Uterus (tissue), 4 donors: ENCODE measurements around the gene KLK8. TPM values are rescaled to one million over a fixed set of nuclear protein-coding genes. Genes with fewer than 3 reads are reported as not detected.
A peak's percentile ranks its signal among the peaks of the same experiment; 100 is the strongest.

Experiments used
- DNase-seq, 2 donors: peaks; one replicate each; pipeline ENCODE4 v3.0.0-alpha.2; 2019 to 2020
- H3K27ac ChIP-seq, 2 donors: fragments of 200-600 bp; sonication (generic); 1 replicate in 1 of 2; 2 replicates in 1 of 2; pipeline ENCODE4 v1.5.1; 2016 to 2018
- H3K27me3 ChIP-seq, 2 donors: fragments of 200-600 bp; sonication (generic); one replicate each; pipeline ENCODE4 v1.5.1; 2018 to 2019; ENCODE audit warnings: control low read depth in 1 of 2
- H3K36me3 ChIP-seq, 2 donors: fragments of 200-600 bp; sonication (generic); one replicate each; pipeline ENCODE4 v1.5.1; 2019; ENCODE audit warnings: control low read depth in 1 of 2
- H3K4me1 ChIP-seq, 2 donors: fragments of 200-600 bp; sonication (generic); one replicate each; pipeline ENCODE4 v1.5.1; 2018 to 2019; ENCODE audit warnings: control low read depth in 1 of 2
- H3K4me3 ChIP-seq, 2 donors: fragments of 200-600 bp; sonication (generic); 1 replicate in 1 of 2; 2 replicates in 1 of 2; pipeline ENCODE4 v1.5.1; 2018 to 2019; ENCODE audit warnings: mild to moderate bottlenecking in 1 of 2
- H3K9me3 ChIP-seq, 2 donors: fragments of 200-600 bp; sonication (generic); one replicate each; pipeline ENCODE4 v1.5.1; 2019; ENCODE audit warnings: control low read depth in 1 of 2
- CTCF ChIP-seq, 4 experiments: fragments of 200-600 bp in 2 of 4; fragments of 450-650 bp in 2 of 4; sonication (generic) in 2 of 4; IDR thresholded peaks; one replicate each; pipeline ENCODE4 v1.5.1; 2016 to 2019; ENCODE audit warnings: antibody characterized with exemption in 4 of 4, mild to moderate bottlenecking in 2 of 4, moderate library complexity in 1 of 4
- POLR2A ChIP-seq, 2 donors: fragments of 450-650 bp; IDR thresholded peaks; one replicate each; pipeline ENCODE4 v1.6.1; 2016; ENCODE audit warnings: antibody characterized with exemption in 2 of 2, mild to moderate bottlenecking in 1 of 2, moderate library complexity in 1 of 2
- intact Hi-C: fragments of 100-400 bp; cut with DNase I; formaldehyde crosslinking; loops from one replicate; pipeline ENCODE4 v1.15.1; 2023; ENCODE audit warnings: low total_unique reads
- total RNA-seq, 4 donors: library from RNA; depleted of rRNA in 3 of 4; stranded (reverse); fragments of >200 nt in 3 of 4; gene quantifications; one replicate each; pipeline versions ENCODE4 v1.1.0 to v1.2.4, GENCODE V29; 2014 to 2023
- donor health status: DM: yes; HTN: yes; CAD: no.

KLK8 gene
- total RNA-seq, 4 donors from 2014 or later, result 4.8 TPM; not detected in 3

- intact Hi-C loops, result loop anchor here (10.0 kb wide), 1 partner anchor 125 kb away; no protein-coding TSS in a partner anchor
- peaks cover 0 to 6% of the 10 kb centered on the region in 2 donors for H3K27me3 ChIP-seq
- DNase-seq, result no peak
These were observed 28.3 kb upstream of the KLK8 start for GRCh38 chr19:51029718-51030117.

DNA sequence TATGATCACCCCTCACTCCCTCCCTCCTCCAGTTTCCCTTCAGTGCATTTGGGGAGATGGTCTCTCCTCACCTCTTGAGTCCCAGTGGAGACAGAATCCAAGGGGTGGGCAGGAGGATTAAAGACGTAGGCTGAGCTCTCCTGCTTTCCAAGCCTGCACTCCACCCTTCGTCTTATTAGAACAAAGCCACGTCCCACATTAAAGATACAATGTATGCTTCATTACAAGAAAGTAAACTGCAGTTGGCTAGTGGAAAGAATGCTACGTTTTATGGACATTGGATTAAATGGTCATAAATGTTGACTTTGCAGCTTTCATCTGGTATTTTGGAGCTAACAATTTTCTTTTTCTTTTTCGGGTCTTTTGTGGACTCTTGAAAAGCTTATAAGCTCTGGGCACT lies 26.5 kb upstream of the KLK8 start:
- H3K36me3 ChIP-seq, result no peaks in the 10 kb centered on the region
- H3K4me3 ChIP-seq, result no peak overlapping the region
- no peak overlapping the region for H3K27ac ChIP-seq
- peaks cover 0 to 6% of the 10 kb centered on the region in 2 donors for H3K27me3 ChIP-seq
- intact Hi-C loops, result loop anchor here (10.0 kb wide), 1 partner anchor 127 kb away; no protein-coding TSS in a partner anchor
- DNase-seq, result no peak
- H3K9me3 ChIP-seq, result no peaks in the 10 kb centered on the region
- H3K4me1 ChIP-seq, result no peaks in the 10 kb centered on the region
- TF ChIP-seq POLR2A (IDR thresholded peaks at IDR 0.05) (no peak), CTCF (IDR thresholded peaks at IDR 0.05) (no peak)

More at GRCh38 chr19:51029718-51030117, 28.3 kb upstream of the KLK8 start:
- no peak overlapping the region for H3K27ac ChIP-seq
- H3K36me3 ChIP-seq, result no peaks in the 10 kb centered on the region
- no peaks in the 10 kb centered on the region for H3K9me3 ChIP-seq
- no peak overlapping the region for H3K4me3 ChIP-seq
- no peaks in the 10 kb centered on the region for H3K4me1 ChIP-seq
- no peak for TF ChIP-seq POLR2A (IDR thresholded peaks at IDR 0.05)

DNA sequence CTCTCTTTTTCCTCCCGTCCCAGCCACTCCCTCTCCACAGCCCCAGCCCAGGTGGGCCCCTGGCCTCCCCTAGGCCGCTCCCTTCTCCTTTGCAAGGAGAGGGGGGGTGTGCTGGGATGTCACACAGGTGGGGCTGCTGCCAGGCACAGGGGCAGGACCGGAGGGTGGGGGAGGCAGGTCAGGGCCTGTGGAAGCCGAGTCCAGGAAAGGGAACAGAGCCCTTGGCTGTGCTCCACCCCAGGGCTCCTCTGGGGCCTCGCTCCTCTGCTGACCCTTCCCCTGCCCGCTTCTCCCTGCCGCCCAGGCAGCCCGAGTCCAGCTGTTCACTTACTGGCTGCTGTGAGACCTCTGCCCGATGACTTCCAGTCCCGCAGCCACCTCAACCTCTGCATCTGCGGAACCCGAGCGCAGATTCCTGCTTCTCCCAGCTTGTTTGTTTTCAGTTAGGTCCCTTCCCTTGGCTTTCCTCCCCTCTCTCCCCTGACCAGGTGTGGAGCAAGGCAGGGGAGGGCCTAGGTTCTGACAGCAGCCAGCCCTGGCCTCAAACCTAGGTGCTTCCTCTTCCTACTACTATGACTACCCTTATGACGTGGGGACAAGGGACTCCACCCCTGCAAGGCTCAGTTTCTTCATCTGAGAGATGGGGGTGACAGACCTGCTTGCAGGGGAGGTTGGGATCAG lies 25.9 kb upstream of the KLK8 start:
- H3K4me3 ChIP-seq, result no peak overlapping the region
- DNase-seq, result no peak
- H3K36me3 ChIP-seq, result no peaks in the 10 kb centered on the region
- no peaks in the 10 kb centered on the region for H3K4me1 ChIP-seq
- H3K27ac ChIP-seq, result no peak overlapping the region
- intact Hi-C loops, result loop anchor here (10.0 kb wide), 1 partner anchor 128 kb away; no protein-coding TSS in a partner anchor
- no peaks in the 10 kb centered on the region for H3K9me3 ChIP-seq
- peaks cover 0 to 6% of the 10 kb centered on the region in 2 donors for H3K27me3 ChIP-seq
- no peak for TF ChIP-seq POLR2A (IDR thresholded peaks at IDR 0.05)
- TF ChIP-seq CTCF (IDR thresholded peaks at IDR 0.05), result no peak

DNA sequence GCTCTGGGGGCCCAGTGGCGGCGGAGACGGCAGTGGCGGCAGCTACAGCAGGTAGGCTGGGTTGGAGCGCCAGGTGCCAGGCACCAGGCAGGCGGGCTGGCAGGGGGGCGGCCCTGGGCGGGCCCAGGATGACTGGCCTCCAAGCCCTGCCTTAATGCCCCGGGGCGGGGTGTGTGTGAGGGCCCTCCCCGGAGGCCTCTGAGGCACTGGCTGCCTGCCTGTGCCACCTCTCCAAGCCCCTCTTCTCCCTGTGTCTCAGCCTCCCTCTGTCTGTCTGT lies 25.1 kb upstream of the KLK8 start, which contains the start of gene KLK11:
Gene KLK11 (minus strand): TSS at position 63 of the 278 bp plus-strand sequence. CDS start 985 bp downstream, outside the sequence.
- Histone ChIP-seq H3K27ac (no peak within 1 kb of the TSS), H3K4me3 (no peak within 1 kb of the TSS), H3K9me3 (no peaks in the 10 kb centered on the region), H3K27me3 (peaks cover 0 to 6% of the 10 kb centered on the region in 2 donors), H3K36me3 (no peaks in the 10 kb centered on the region), H3K4me1 (no peaks in the 10 kb centered on the region)
- no peak for DNase-seq
- TF ChIP-seq CTCF (IDR thresholded peaks at IDR 0.05) (no peak), POLR2A (IDR thresholded peaks at IDR 0.05) (peak in 1 of 2 donors; percentile 33)
- intact Hi-C loops, result loop anchor here (10.0 kb wide), 1 partner anchor 128 kb away; no protein-coding TSS in a partner anchor

- no peaks in the 10 kb centered on the region for H3K4me1 ChIP-seq
- H3K27ac ChIP-seq, result no peak overlapping the region
- no peak overlapping the region for H3K4me3 ChIP-seq
- intact Hi-C loops, result loop anchor here (10.0 kb wide), 1 partner anchor 129 kb away; no protein-coding TSS in a partner anchor
- H3K9me3 ChIP-seq, result no peaks in the 10 kb centered on the region
- DNase-seq, result no peak
- H3K36me3 ChIP-seq, result no peaks in the 10 kb centered on the region
- H3K27me3 ChIP-seq, result peaks cover 0 to 6% of the 10 kb centered on the region in 2 donors
- TF ChIP-seq CTCF (IDR thresholded peaks at IDR 0.05) (no peak), POLR2A (IDR thresholded peaks at IDR 0.05) (no peak)
These were observed 24.6 kb upstream of the KLK8 start for GRCh38 chr19:51025809-51026553.
